ENCODE measurements around the gene TMEM179.

Gene TMEM179

GRCh38 chr14:104560586-104560945 is 44.0 kb downstream of the TMEM179 start:
- no peak for TF ChIP-seq CTCF (IDR thresholded peaks at IDR 0.05; ENCODE audit: insufficient read depth, low read depth, low read length, missing control alignments)

GRCh38 chr14:104559804-104560585 is 44.6 kb downstream of the TMEM179 start:
- no peak overlapping the region for H3K4me3 ChIP-seq (ENCODE audit: low read length)
- no peak for TF ChIP-seq CTCF (IDR thresholded peaks at IDR 0.05; ENCODE audit: insufficient read depth, low read depth, low read length, missing control alignments)
- no peak for DNase-seq (ENCODE audit: low read depth)

More at GRCh38 chr14:104560586-104560945, 44.0 kb downstream of the TMEM179 start:
- no peak for DNase-seq (ENCODE audit: low read depth)
- H3K4me3 ChIP-seq (ENCODE audit: low read length), result no peak overlapping the region

GRCh38 chr14:104559028-104559803 is 45.4 kb downstream of the TMEM179 start:
- TF ChIP-seq CTCF (IDR thresholded peaks at IDR 0.05; ENCODE audit: insufficient read depth, low read depth, low read length, missing control alignments), result no peak
- no peak overlapping the region for H3K4me3 ChIP-seq (ENCODE audit: low read length)
- no peak for DNase-seq (ENCODE audit: low read depth)

- no peak for DNase-seq (ENCODE audit: low read depth)
- TF ChIP-seq CTCF (IDR thresholded peaks at IDR 0.05; ENCODE audit: insufficient read depth, low read depth, low read length, missing control alignments), result no peak
- no peak overlapping the region for H3K4me3 ChIP-seq (ENCODE audit: low read length)
Observed at GRCh38 chr14:104558231-104559027, 46.1 kb downstream of the TMEM179 start.

GRCh38 chr14:104557766-104558165 is 46.8 kb downstream of the TMEM179 start:
- no peak overlapping the region for H3K4me3 ChIP-seq (ENCODE audit: low read length)
- no peak for TF ChIP-seq CTCF (IDR thresholded peaks at IDR 0.05; ENCODE audit: insufficient read depth, low read depth, low read length, missing control alignments)
- DNase-seq (ENCODE audit: low read depth), result no peak

- no peak for DNase-seq (ENCODE audit: low read depth)
- TF ChIP-seq CTCF (IDR thresholded peaks at IDR 0.05; ENCODE audit: insufficient read depth, low read depth, low read length, missing control alignments), result no peak
- no peak overlapping the region for H3K4me3 ChIP-seq (ENCODE audit: low read length)
Observed at GRCh38 chr14:104557086-104557485, 47.5 kb downstream of the TMEM179 start.

All from epithelial cell of esophagus (primary cell).